Panc1 (cell line): Measurements from ENCODE around the gene MOBP. TPM values are rescaled to one million over a fixed set of nuclear protein-coding genes. Genes with fewer than 3 reads are reported as not detected.

Experiments
- ATAC-seq: fragments of 200-7000 bp; cut with Tn5 transposase; 2 replicates; pipeline ENCODE4 v1.9.1; 2020; ENCODE audit warnings: mild to moderate bottlenecking, moderate library complexity
- BruUV-seq: library from RNA; stranded (reverse); fragments of 400-500 nt; replicated peaks from 2 replicates; lab custom pipeline; 2021; lab: Mats Ljungman, UMichigan
- CTCF ChIA-PET: fragments of 300-600 bp; sonication (Branson Sonifier 250); formaldehyde crosslinking; loops from one replicate; lab custom pipeline; 2022; ENCODE audit warnings: antibody characterized with exemption; lab: Charles Lee
- POLR2A ChIA-PET: fragments of 300-600 bp; sonication (Branson Sonifier 250); formaldehyde crosslinking; loops from one replicate; lab custom pipeline; 2022; ENCODE audit warnings: antibody characterized with exemption; lab: Charles Lee
- DNase-seq: peaks from one replicate; pipeline ENCODE4 v3.0.0-alpha.2; 2010; ENCODE audit warnings: low read depth, low spot score
- H3K27ac ChIP-seq: 2 replicates; pipeline ENCODE4 v1.5.1; 2011; ENCODE audit warnings: mild to moderate bottlenecking, low read length, inconsistent platforms
- H3K27me3 ChIP-seq: fragments of 200-500 bp; sonication (Bioruptor generic); 2 replicates; pipeline ENCODE4 v1.6.0; 2014; ENCODE audit warnings: low read length, inconsistent platforms; ENCODE audit not compliant: control insufficient read depth, insufficient read depth
- H3K36me3 ChIP-seq: fragments of 200-500 bp; sonication (Bioruptor generic); 2 replicates; pipeline ENCODE4 v1.5.1; 2014; ENCODE audit warnings: inconsistent platforms, mild to moderate bottlenecking, low read length, moderate library complexity; ENCODE audit not compliant: control insufficient read depth, insufficient read depth
- H3K4me1 ChIP-seq: 2 replicates; pipeline ENCODE4 v1.5.1; 2011; ENCODE audit warnings: inconsistent platforms, mild to moderate bottlenecking, low read length, moderate library complexity; ENCODE audit not compliant: control insufficient read depth, insufficient read depth
- H3K4me3 ChIP-seq, 2 experiments: 2 replicates each; pipeline ENCODE4 v1.5.1; 2011 to 2012; ENCODE audit warnings: low read depth in 2 of 2, low read length in 2 of 2, mild to moderate bottlenecking in 2 of 2, inconsistent platforms in 1 of 2, moderate library complexity in 1 of 2
- H3K9me3 ChIP-seq: fragments of 200-500 bp; sonication (Bioruptor generic); 2 replicates; pipeline ENCODE4 v1.5.1; 2014; ENCODE audit warnings: low read depth, mild to moderate bottlenecking, inconsistent platforms, low read length, moderate library complexity; ENCODE audit not compliant: control insufficient read depth, insufficient read depth
- CTCF ChIP-seq: fragments of 450-650 bp; IDR thresholded peaks from 2 replicates; pipeline ENCODE4 v1.5.1; 2017; ENCODE audit warnings: mild to moderate bottlenecking
- POLR2AphosphoS5 ChIP-seq: IDR thresholded peaks from 2 replicates; pipeline ENCODE4 v1.6.1; 2012; ENCODE audit warnings: mild to moderate bottlenecking, low read depth, low read length, moderate library complexity
- SIN3A ChIP-seq: IDR thresholded peaks from 2 replicates; pipeline ENCODE4 v1.6.1; 2012; ENCODE audit warnings: low read depth, mild to moderate bottlenecking, low read length, moderate library complexity, borderline replicate concordance; ENCODE audit not compliant: insufficient read depth
- TCF7L2 ChIP-seq: IDR thresholded peaks from 2 replicates; pipeline ENCODE4 v1.6.1; 2011; ENCODE audit warnings: mild to moderate bottlenecking, low read depth, low read length, inconsistent platforms
- in situ Hi-C: cut with HindIII; loops from 2 replicates; pipeline ENCODE4 v1.10.0; 2016; ENCODE audit warnings: low sequenced_read_pairs, low pct_unique_long_range_greater_than_20kb
- intact Hi-C: fragments of 100-400 bp; cut with micrococcal nuclease; formaldehyde crosslinking; loops from one replicate; pipeline ENCODE4 v1.10.0; 2022; ENCODE audit not compliant: unreplicated experiment
- total RNA-seq: library from RNA; stranded (reverse); gene quantifications from one replicate; pipeline ENCODE4 v1.2.1, GENCODE V29; 2021; ENCODE audit not compliant: unreplicated experiment
- TF ChIP-seq, protein P1 (sequence below), 2 experiments: IDR thresholded peaks; 2 replicates each; pipeline ENCODE4 v1.6.1; 2011 to 2012; ENCODE audit warnings: low read depth in 2 of 2, control low read depth in 1 of 2, low read length in 1 of 2, mild to moderate bottlenecking in 1 of 2, moderate library complexity in 1 of 2; ENCODE audit not compliant: insufficient read depth in 1 of 2

MOBP gene
- total RNA-seq, 1 experiment from 2014 or later: not detected

DNA sequence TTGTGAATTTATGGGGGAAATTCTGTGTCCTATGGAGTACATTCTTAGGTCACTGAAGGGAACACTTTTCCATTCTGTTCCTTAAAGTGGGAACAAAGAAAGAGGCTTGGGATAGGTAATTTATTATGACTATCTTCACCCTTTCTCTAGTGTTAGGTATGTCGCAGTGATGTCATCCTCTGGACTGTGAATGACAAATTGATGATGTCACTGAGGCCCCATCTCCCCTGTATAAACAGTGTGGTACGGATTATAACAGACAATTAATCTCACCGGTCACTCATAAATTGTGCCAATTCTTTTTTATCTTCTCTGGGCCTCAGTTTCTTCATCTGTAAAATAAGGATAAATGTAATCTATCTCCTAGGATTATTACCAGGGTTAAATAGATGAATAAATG is 23.5 kb downstream of the MOBP start:
- Histone ChIP-seq H3K27ac (no peak overlapping the region), H3K4me1 (no peaks in the 10 kb centered on the region), H3K9me3 (no peaks in the 10 kb centered on the region), H3K27me3 (no peaks in the 10 kb centered on the region), H3K4me3 (no peak overlapping the region), H3K36me3 (no peaks in the 10 kb centered on the region)
- in situ Hi-C loops: no loop called here
- CTCF ChIA-PET: no interaction called here
- TF ChIP-seq CTCF (no peak), TCF7L2 (no peak), POLR2AphosphoS5 (no peak), SIN3A (no peak)
- TF ChIP-seq, protein P1, sequence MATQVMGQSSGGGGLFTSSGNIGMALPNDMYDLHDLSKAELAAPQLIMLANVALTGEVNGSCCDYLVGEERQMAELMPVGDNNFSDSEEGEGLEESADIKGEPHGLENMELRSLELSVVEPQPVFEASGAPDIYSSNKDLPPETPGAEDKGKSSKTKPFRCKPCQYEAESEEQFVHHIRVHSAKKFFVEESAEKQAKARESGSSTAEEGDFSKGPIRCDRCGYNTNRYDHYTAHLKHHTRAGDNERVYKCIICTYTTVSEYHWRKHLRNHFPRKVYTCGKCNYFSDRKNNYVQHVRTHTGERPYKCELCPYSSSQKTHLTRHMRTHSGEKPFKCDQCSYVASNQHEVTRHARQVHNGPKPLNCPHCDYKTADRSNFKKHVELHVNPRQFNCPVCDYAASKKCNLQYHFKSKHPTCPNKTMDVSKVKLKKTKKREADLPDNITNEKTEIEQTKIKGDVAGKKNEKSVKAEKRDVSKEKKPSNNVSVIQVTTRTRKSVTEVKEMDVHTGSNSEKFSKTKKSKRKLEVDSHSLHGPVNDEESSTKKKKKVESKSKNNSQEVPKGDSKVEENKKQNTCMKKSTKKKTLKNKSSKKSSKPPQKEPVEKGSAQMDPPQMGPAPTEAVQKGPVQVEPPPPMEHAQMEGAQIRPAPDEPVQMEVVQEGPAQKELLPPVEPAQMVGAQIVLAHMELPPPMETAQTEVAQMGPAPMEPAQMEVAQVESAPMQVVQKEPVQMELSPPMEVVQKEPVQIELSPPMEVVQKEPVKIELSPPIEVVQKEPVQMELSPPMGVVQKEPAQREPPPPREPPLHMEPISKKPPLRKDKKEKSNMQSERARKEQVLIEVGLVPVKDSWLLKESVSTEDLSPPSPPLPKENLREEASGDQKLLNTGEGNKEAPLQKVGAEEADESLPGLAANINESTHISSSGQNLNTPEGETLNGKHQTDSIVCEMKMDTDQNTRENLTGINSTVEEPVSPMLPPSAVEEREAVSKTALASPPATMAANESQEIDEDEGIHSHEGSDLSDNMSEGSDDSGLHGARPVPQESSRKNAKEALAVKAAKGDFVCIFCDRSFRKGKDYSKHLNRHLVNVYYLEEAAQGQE (IDR thresholded peaks at IDR 0.05; ENCODE audit: insufficient read depth in 1 of 2, low read depth in 2 of 2, low read length in 1 of 2): no peak
- no TSS peak for BruUV-seq
- intact Hi-C loops: no loop called here
- POLR2A ChIA-PET: interaction anchor here (0.6 kb wide), 1 partner anchor 13 kb away, joined by 4 read pairs; no protein-coding TSS in a partner anchor
- no peak for DNase-seq
- ATAC-seq: no peak

DNA sequence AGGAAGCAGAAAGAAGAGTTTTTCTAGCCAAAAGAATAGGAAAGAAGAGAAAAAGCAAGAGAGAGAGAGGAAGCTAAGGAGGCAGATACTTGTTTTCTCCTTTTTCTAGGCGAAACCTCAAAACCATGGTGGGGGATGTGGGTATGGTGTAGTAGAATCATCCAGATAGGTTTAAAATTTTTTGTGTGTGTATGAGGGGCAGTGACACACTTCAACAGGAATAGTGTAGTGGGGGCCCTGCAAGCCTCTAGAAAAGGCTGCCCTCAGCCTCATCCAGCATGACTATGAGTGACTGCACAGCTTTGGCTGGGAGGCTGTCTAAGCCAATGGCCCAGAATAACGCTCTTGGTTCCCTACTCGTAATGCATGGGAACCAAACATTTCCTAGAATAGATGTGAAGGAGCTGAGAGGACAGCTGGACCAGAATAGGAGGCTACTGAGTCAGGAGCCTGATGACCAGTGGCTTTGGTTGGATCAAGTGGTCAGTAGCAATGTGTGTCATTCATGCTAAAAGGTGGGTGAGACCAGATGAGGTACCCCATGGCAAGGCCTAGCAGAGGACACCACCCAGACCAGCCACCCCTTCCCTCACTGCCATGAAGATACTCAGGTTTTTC is 24.4 kb downstream of the MOBP start:
- no peak for ATAC-seq
- in situ Hi-C loops (no loop called here), intact Hi-C loops (no loop called here)
- CTCF ChIA-PET: no interaction called here
- Histone ChIP-seq H3K36me3 (no peaks in the 10 kb centered on the region), H3K9me3 (no peaks in the 10 kb centered on the region), H3K27me3 (no peaks in the 10 kb centered on the region), H3K4me1 (no peaks in the 10 kb centered on the region), H3K4me3 (no peak overlapping the region), H3K27ac (no peak overlapping the region)
- DNase-seq: no peak
- POLR2A ChIA-PET: interaction anchor here (0.6 kb wide), 1 partner anchor 14 kb away, joined by 4 read pairs; no protein-coding TSS in a partner anchor
- no peak for TF ChIP-seq POLR2AphosphoS5
- TF ChIP-seq SIN3A: no peak
- BruUV-seq: no TSS peak

DNA sequence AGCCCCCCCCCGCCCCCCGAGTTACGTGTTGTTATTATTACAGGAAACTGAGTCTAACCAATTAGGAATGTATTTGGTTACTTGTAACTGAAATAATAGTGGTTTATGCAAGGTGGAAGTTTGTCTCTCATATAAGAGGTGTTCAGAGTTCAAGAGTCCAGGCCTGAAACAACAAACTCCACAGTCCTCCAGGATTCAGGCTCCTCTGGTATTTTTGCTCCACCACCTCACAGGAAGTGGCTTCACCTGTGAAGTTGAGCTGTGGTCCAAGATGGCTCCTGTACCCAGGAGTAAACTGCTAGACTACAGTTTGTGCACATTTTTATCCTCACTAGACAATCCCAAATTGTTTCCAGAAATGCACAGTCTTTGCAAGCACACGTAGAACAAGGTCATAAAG is 27.3 kb downstream of the MOBP start:
- intact Hi-C loops: no loop called here
- H3K27ac ChIP-seq: no peak overlapping the region
- no TSS peak for BruUV-seq
- ATAC-seq: no peak
- TF ChIP-seq POLR2AphosphoS5 (no peak), TCF7L2 (no peak), CTCF (no peak), SIN3A (no peak)
- TF ChIP-seq, protein P1 (IDR thresholded peaks at IDR 0.05; ENCODE audit: insufficient read depth in 1 of 2, low read depth in 2 of 2, low read length in 1 of 2): no peak
- H3K27me3 ChIP-seq: no peaks in the 10 kb centered on the region; the same call in 1 of the 2 replicates
- H3K4me3 ChIP-seq: no peak overlapping the region
- POLR2A ChIA-PET: no interaction called here
- H3K36me3 ChIP-seq: no peaks in the 10 kb centered on the region
- H3K9me3 ChIP-seq: no peaks in the 10 kb centered on the region
- in situ Hi-C loops: no loop called here
- CTCF ChIA-PET: no interaction called here
- no peaks in the 10 kb centered on the region for H3K4me1 ChIP-seq
- DNase-seq: no peak
